K562 (cell line): ENCODE data around the gene CCL27. TPM values are rescaled to one million over a fixed set of nuclear protein-coding genes. Genes with fewer than 3 reads are reported as not detected.

ENCODE experiments used
- BRF1 ChIP-seq: IDR thresholded peaks from 3 replicates; pipeline ENCODE4 v1.6.1; 2011; ENCODE audit warnings: borderline replicate concordance, mild to moderate bottlenecking; ENCODE audit not compliant: insufficient read length; ENCODE audit errors: extremely low read depth
- ELF4 ChIP-seq: fragments of 450-650 bp; formaldehyde crosslinking; IDR thresholded peaks from 2 replicates; pipeline ENCODE4 v1.4.0; 2022; ENCODE audit warnings: missing genetic modification characterization
- HDAC6 ChIP-seq: IDR thresholded peaks from 2 replicates; pipeline ENCODE4 v1.6.1; 2012; ENCODE audit warnings: low read depth, mild to moderate bottlenecking, control low read depth, inconsistent platforms, low read length, moderate library complexity
- NFXL1 ChIP-seq: fragments of 450-650 bp; formaldehyde crosslinking; IDR thresholded peaks from 2 replicates; pipeline ENCODE4 v1.4.0; 2021; ENCODE audit warnings: mild to moderate bottlenecking
- NR2C2 ChIP-seq, 2 experiments: fragments of 200-800 bp in 1 of 2; sonication (Bioruptor generic) in 1 of 2; sonication (generic) in 1 of 2; formaldehyde crosslinking in 1 of 2; IDR thresholded peaks; 2 replicates each; pipeline versions ENCODE4 v1.6.1 to v1.8.0; 2016 to 2022; ENCODE audit warnings: mild to moderate bottlenecking in 1 of 2, missing compliant biosample characterization in 1 of 2, missing genetic modification characterization in 1 of 2, missing genetic modification reagents in 1 of 2
- RFX7 ChIP-seq: fragments of 250-450 bp; sonication (Bioruptor Pico); IDR thresholded peaks from 2 replicates; pipeline ENCODE4 v1.5.1; 2021; ENCODE audit warnings: mild to moderate bottlenecking
- SRSF3 ChIP-seq: fragments of 200-400 bp; formaldehyde crosslinking; IDR thresholded peaks from 2 replicates; pipeline ENCODE4 v1.6.1; 2016; ENCODE audit warnings: mild to moderate bottlenecking, low read length, moderate library complexity; ENCODE audit not compliant: insufficient read depth
- ZEB2 ChIP-seq: fragments of 450-650 bp; IDR thresholded peaks from 2 replicates; pipeline ENCODE4 v1.6.1; 2016
- ZFP30 ChIP-seq: fragments of 250-450 bp; sonication (Bioruptor Pico); IDR thresholded peaks from 2 replicates; pipeline ENCODE4 v1.8.0; 2022; ENCODE audit warnings: moderate library complexity, mild to moderate bottlenecking, inconsistent platforms, borderline replicate concordance
- ZNF121 ChIP-seq: sonication (generic); formaldehyde crosslinking; conservative IDR thresholded peaks from 2 replicates; pipeline ENCODE4 v1.8.0; 2022; ENCODE audit warnings: missing genetic modification reagents
- polyA plus RNA-seq, 8 experiments: library from polyadenylated mRNA; depleted of rRNA in 4 of 8; stranded (reverse) in 5 of 8; unstranded in 3 of 8; fragments of >200 nt; fragmentation: Nextera tagmentation in 2 of 8; fragmentation: Illumina TruSeq in 1 of 8; extraction: Ambion mirVana in 2 of 8; extraction: Trizol in 1 of 8; gene quantifications; 2 replicates each; pipeline versions ENCODE4 v1.2.1 to v1.2.3, GENCODE V29; 2011 to 2014; ENCODE audit warnings: inconsistent platforms in 1 of 8, missing spikeins in 1 of 8
- total RNA-seq, 7 experiments: library from RNA; depleted of rRNA in 6 of 7; stranded (reverse); fragments of >200 nt in 6 of 7; fragmentation: Illumina TruSeq in 2 of 7; extraction: Trizol in 2 of 7; gene quantifications; 2 replicates each; pipeline versions ENCODE4 v1.2.1 to v1.2.3, GENCODE V29; 2011 to 2021; ENCODE audit warnings: low replicate concordance in 1 of 7
- TF ChIP-seq, protein P1 (sequence below): fragments of 250-450 bp; sonication (Bioruptor Pico); IDR thresholded peaks from 2 replicates; pipeline ENCODE4 v1.4.0; 2020
- TF ChIP-seq, protein P2 (sequence below): fragments of 250-450 bp; sonication (Bioruptor Pico); IDR thresholded peaks from 2 replicates; pipeline ENCODE4 v1.8.0; 2021; ENCODE audit warnings: moderate library complexity, mild to moderate bottlenecking, inconsistent platforms
- TF ChIP-seq, protein P3 (sequence below): fragments of 450-650 bp; formaldehyde crosslinking; IDR thresholded peaks from 2 replicates; pipeline ENCODE4 v1.4.0; 2020; ENCODE audit warnings: mild to moderate bottlenecking
- TF ChIP-seq, protein P4 (sequence below): fragments of 450-650 bp; IDR thresholded peaks from 2 replicates; pipeline ENCODE4 v1.6.1; 2016; ENCODE audit warnings: low read depth

The CCL27 gene
- total and polyA plus RNA-seq, 9 of the 15 experiments (the other 6 are each of a cell fraction or from before 2014, with no cell fraction given), result 0.10 to 0.53 (median 0.27) TPM; not detected in 5

DNA sequence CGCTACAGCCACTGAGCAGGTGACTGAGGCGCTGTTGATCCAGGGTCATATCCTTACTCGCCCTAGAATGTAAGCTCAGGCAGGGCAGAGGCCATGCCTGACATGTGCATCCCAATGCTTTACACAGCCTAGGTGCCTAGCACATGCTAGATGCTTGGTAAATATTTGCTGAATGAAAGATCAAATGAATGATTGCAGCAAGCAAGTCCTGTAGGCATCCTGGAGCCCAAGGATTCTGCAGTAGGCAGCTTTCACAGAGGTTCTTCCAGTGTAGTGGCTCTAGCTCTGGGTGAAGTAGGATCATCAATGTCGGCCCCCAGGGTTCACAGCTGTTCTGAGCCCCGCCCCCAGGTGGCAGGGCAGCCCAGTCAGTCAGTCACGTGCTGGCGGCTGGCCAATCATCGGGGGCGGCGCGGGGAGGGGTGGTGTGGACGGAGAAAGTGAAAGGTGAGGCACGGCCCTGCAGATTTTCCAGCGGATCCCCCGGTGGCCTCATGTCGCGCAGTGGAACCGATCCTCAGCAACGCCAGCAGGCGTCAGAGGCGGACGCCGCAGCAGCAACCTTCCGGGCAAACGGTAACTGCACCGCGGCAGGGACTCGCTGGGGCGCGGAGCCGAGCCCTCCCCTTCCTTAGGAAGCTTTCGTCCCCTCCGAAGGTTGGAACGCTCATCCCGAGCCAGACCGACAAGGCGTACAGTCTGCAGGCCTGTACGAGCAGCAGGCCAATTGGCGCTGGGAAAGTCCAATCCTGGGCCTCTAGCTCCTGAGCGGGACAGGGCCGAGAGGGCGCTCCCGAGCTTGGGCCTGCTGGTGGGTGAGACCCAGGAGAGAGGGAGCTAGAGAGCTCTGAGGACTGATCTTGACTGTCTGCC is 16.0 kb downstream of the CCL27 start, which contains the start of gene GALT (continued):
- TF ChIP-seq, protein P1, sequence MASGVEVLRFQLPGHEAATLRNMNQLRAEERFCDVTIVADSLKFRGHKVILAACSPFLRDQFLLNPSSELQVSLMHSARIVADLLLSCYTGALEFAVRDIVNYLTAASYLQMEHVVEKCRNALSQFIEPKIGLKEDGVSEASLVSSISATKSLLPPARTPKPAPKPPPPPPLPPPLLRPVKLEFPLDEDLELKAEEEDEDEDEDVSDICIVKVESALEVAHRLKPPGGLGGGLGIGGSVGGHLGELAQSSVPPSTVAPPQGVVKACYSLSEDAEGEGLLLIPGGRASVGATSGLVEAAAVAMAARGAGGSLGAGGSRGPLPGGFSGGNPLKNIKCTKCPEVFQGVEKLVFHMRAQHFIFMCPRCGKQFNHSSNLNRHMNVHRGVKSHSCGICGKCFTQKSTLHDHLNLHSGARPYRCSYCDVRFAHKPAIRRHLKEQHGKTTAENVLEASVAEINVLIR, result no peak
- TF ChIP-seq, protein P2, sequence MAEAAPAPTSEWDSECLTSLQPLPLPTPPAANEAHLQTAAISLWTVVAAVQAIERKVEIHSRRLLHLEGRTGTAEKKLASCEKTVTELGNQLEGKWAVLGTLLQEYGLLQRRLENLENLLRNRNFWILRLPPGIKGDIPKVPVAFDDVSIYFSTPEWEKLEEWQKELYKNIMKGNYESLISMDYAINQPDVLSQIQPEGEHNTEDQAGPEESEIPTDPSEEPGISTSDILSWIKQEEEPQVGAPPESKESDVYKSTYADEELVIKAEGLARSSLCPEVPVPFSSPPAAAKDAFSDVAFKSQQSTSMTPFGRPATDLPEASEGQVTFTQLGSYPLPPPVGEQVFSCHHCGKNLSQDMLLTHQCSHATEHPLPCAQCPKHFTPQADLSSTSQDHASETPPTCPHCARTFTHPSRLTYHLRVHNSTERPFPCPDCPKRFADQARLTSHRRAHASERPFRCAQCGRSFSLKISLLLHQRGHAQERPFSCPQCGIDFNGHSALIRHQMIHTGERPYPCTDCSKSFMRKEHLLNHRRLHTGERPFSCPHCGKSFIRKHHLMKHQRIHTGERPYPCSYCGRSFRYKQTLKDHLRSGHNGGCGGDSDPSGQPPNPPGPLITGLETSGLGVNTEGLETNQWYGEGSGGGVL, result no peak
- TF ChIP-seq NR2C2 (CRISPR knock-in tag; IDR thresholded peaks at IDR 0.05) (no peak), NR2C2 (tag; IDR thresholded peaks at IDR 0.05) (peak; percentile 81), NFXL1 (CRISPR knock-in tag) (no peak), ZNF121 (CRISPR knock-in tag) (no peak), HDAC6 (no peak), BRF1 (no peak), RFX7 (CRISPR knock-in tag) (no peak), ELF4 (CRISPR knock-in tag) (no peak), ZEB2 (no peak), ZFP30 (CRISPR knock-in tag) (no peak), SRSF3 (no peak)
- TF ChIP-seq, protein P3, sequence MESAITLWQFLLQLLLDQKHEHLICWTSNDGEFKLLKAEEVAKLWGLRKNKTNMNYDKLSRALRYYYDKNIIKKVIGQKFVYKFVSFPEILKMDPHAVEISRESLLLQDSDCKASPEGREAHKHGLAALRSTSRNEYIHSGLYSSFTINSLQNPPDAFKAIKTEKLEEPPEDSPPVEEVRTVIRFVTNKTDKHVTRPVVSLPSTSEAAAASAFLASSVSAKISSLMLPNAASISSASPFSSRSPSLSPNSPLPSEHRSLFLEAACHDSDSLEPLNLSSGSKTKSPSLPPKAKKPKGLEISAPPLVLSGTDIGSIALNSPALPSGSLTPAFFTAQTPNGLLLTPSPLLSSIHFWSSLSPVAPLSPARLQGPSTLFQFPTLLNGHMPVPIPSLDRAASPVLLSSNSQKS (CRISPR knock-in tag), result no peak
- TF ChIP-seq, protein P4, sequence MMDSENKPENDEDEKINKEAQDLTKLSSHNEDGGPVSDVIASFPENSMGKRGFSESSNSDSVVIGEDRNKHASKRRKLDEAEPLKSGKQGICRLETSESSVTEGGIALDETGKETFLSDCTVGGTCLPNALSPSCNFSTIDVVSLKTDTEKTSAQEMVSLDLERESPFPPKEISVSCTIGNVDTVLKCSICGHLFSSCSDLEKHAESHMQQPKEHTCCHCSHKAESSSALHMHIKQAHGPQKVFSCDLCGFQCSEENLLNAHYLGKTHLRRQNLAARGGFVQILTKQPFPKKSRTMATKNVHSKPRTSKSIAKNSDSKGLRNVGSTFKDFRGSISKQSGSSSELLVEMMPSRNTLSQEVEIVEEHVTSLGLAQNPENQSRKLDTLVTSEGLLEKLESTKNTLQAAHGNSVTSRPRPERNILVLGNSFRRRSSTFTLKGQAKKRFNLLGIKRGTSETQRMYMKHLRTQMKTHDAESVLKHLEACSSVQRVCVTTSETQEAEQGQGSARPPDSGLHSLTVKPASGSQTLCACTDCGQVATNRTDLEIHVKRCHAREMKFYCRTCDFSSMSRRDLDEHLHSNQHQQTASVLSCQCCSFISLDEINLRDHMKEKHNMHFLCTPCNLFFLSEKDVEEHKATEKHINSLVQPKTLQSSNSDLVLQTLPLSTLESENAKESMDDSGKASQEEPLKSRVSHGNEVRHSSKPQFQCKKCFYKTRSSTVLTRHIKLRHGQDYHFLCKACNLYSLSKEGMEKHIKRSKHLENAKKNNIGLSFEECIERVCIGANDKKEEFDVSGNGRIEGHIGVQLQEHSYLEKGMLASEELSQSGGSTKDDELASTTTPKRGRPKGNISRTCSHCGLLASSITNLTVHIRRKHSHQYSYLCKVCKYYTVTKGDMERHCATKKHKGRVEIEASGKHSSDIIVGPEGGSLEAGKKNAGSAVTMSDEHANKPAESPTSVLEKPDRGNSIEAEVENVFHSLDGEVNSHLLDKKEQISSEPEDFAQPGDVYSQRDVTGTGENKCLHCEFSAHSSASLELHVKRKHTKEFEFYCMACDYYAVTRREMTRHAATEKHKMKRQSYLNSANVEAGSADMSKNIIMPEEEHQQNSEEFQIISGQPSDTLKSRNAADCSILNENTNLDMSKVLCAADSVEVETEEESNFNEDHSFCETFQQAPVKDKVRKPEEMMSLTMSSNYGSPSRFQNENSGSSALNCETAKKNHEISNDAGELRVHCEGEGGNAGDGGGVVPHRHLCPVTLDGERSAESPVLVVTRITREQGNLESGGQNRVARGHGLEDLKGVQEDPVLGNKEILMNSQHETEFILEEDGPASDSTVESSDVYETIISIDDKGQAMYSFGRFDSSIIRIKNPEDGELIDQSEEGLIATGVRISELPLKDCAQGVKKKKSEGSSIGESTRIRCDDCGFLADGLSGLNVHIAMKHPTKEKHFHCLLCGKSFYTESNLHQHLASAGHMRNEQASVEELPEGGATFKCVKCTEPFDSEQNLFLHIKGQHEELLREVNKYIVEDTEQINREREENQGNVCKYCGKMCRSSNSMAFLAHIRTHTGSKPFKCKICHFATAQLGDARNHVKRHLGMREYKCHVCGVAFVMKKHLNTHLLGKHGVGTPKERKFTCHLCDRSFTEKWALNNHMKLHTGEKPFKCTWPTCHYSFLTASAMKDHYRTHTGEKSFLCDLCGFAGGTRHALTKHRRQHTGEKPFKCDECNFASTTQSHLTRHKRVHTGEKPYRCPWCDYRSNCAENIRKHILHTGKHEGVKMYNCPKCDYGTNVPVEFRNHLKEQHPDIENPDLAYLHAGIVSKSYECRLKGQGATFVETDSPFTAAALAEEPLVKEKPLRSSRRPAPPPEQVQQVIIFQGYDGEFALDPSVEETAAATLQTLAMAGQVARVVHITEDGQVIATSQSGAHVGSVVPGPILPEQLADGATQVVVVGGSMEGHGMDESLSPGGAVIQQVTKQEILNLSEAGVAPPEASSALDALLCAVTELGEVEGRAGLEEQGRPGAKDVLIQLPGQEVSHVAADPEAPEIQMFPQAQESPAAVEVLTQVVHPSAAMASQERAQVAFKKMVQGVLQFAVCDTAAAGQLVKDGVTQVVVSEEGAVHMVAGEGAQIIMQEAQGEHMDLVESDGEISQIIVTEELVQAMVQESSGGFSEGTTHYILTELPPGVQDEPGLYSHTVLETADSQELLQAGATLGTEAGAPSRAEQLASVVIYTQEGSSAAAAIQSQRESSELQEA, result no peak
